Transverse colon (tissue), 4 donors: ENCODE measurements around the gene PLEKHB2. TPM values are rescaled to one million over a fixed set of nuclear protein-coding genes. Genes with fewer than 3 reads are reported as not detected.
"Not testable (repeated sequence)": the region's sequence is repeated elsewhere in the genome, so short reads cannot be mapped to it uniquely, and the experiment has no call there.

Source experiments
- DNase-seq: peaks from one replicate; pipeline ENCODE4 v3.0.0-alpha.2; 2019
- H3K27ac ChIP-seq, 4 donors: fragments of 200-600 bp; sonication (generic); 2 replicates each; pipeline ENCODE4 v1.5.1; 2016 to 2018; ENCODE audit warnings: inconsistent platforms in 4 of 4
- H3K27me3 ChIP-seq: fragments of 200-600 bp; sonication (generic); 2 replicates; pipeline ENCODE4 v1.5.1; 2017; ENCODE audit warnings: inconsistent platforms
- H3K36me3 ChIP-seq, 4 donors: fragments of 200-600 bp; sonication (generic); 2 replicates each; pipeline ENCODE4 v1.5.1; 2017 to 2019; ENCODE audit warnings: inconsistent platforms in 4 of 4
- H3K4me1 ChIP-seq, 4 donors: fragments of 200-600 bp; sonication (generic); 2 replicates each; pipeline ENCODE4 v1.5.1; 2017 to 2020; ENCODE audit warnings: inconsistent platforms in 4 of 4
- H3K4me3 ChIP-seq, 4 donors: fragments of 200-600 bp; sonication (generic); 1 replicate in 1 of 4; 2 replicates in 3 of 4; pipeline versions ENCODE4 v1.5.1 to v1.6.1; 2017 to 2019; ENCODE audit warnings: inconsistent platforms in 4 of 4
- H3K9me3 ChIP-seq, 2 donors: fragments of 200-600 bp; sonication (generic); 2 replicates each; pipeline ENCODE4 v1.5.1; 2017 to 2019; ENCODE audit warnings: inconsistent platforms in 2 of 2
- EP300 ChIP-seq: sonication (generic); formaldehyde crosslinking; IDR thresholded peaks from one replicate; pipeline ENCODE4 v1.6.1; 2017; ENCODE audit warnings: antibody characterized with exemption, low read depth
- POLR2A ChIP-seq: fragments of 450-650 bp; IDR thresholded peaks from one replicate; pipeline ENCODE4 v1.6.1; 2016; ENCODE audit warnings: antibody characterized with exemption, mild to moderate bottlenecking, moderate library complexity
- POLR2AphosphoS5 ChIP-seq, 3 donors: sonication (generic); formaldehyde crosslinking; IDR thresholded peaks; one replicate each; pipeline ENCODE4 v1.6.1; 2016; ENCODE audit warnings: antibody characterized with exemption in 3 of 3
- WGBS, 2 donors: methylation state at CpG; one replicate each; pipeline ENCODE4 v1.1.5; 2018; ENCODE audit warnings: low coverage in 1 of 2; 5-methylcytosine and 5-hydroxymethylcytosine counted together
- in situ Hi-C, 4 donors: fragments of 200-750 bp; cut with MboI; loops; one replicate each; pipeline versions ENCODE4 v1.15.0 to v1.15.1; 2017; ENCODE audit warnings: low sequenced_read_pairs in 3 of 4, low pct_ligation_motif_present in 1 of 4, low pct_unique_long_range_greater_than_20kb in 1 of 4
- intact Hi-C: fragments of 100-400 bp; cut with DNase I; formaldehyde crosslinking; loops from one replicate; pipeline ENCODE4 v1.15.1; 2023; ENCODE audit warnings: low total_unique reads
- total RNA-seq, 4 donors: library from RNA; depleted of rRNA; stranded (reverse); fragments of >200 nt; gene quantifications; one replicate each; pipeline ENCODE4 v1.1.0, GENCODE V29; 2016
- TF ChIP-seq, protein P1 (sequence below), 5 experiments: fragments of 200-600 bp in 3 of 5; fragments of 450-650 bp in 2 of 5; sonication (generic) in 3 of 5; IDR thresholded peaks; 1 replicate in 2 of 5; 2 replicates in 3 of 5; pipeline ENCODE4 v1.5.1; 2016 to 2017; ENCODE audit warnings: antibody characterized with exemption in 5 of 5, inconsistent platforms in 3 of 5, mild to moderate bottlenecking in 2 of 5, moderate library complexity in 1 of 5

Gene PLEKHB2
- total RNA-seq, 4 donors from 2014 or later: 35.4 to 222 (median 131) TPM

GRCh38 chr2:131113566-131114227 is 8.6 kb downstream of the PLEKHB2 start:
- no peak overlapping the region for H3K27ac ChIP-seq
- WGBS, 2 donors: 94% methylated on average over 4 to 7 of the region's 7 CpGs

GRCh38 chr2:131114950-131115349 is 9.8 kb downstream of the PLEKHB2 start:
- H3K9me3 ChIP-seq, DNase-seq, H3K4me3 ChIP-seq, H3K36me3 ChIP-seq, intact Hi-C loops, in situ Hi-C loops, H3K27me3 ChIP-seq, H3K27ac ChIP-seq: not testable (repeated sequence)
- peaks cover 0 to 26% (median 6%) of the 10 kb centered on the region in 4 donors for H3K4me1 ChIP-seq
- 93 to 95% methylated on average over 2 to 3 of the region's 3 CpGs for WGBS, 2 donors

More at GRCh38 chr2:131113566-131114227, 8.6 kb downstream of the PLEKHB2 start:
- peaks cover 0 to 6% (median 0%) of the 10 kb centered on the region in 4 donors for H3K36me3 ChIP-seq
- peaks cover 0 to 26% (median 6%) of the 10 kb centered on the region in 4 donors for H3K4me1 ChIP-seq
- H3K4me3 ChIP-seq: no peak overlapping the region
- in situ Hi-C loops (no loop called here), intact Hi-C loops (no loop called here)
- no peaks in the 10 kb centered on the region for H3K9me3 ChIP-seq
- DNase-seq: no peak
- TF ChIP-seq, protein P1, sequence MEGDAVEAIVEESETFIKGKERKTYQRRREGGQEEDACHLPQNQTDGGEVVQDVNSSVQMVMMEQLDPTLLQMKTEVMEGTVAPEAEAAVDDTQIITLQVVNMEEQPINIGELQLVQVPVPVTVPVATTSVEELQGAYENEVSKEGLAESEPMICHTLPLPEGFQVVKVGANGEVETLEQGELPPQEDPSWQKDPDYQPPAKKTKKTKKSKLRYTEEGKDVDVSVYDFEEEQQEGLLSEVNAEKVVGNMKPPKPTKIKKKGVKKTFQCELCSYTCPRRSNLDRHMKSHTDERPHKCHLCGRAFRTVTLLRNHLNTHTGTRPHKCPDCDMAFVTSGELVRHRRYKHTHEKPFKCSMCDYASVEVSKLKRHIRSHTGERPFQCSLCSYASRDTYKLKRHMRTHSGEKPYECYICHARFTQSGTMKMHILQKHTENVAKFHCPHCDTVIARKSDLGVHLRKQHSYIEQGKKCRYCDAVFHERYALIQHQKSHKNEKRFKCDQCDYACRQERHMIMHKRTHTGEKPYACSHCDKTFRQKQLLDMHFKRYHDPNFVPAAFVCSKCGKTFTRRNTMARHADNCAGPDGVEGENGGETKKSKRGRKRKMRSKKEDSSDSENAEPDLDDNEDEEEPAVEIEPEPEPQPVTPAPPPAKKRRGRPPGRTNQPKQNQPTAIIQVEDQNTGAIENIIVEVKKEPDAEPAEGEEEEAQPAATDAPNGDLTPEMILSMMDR (IDR thresholded peaks at IDR 0.05): no peak
- no peak for TF ChIP-seq POLR2AphosphoS5 (IDR thresholded peaks at IDR 0.05)
- no peak for TF ChIP-seq POLR2A
- TF ChIP-seq EP300: no peak
- H3K27me3 ChIP-seq: no peaks in the 10 kb centered on the region

DNA sequence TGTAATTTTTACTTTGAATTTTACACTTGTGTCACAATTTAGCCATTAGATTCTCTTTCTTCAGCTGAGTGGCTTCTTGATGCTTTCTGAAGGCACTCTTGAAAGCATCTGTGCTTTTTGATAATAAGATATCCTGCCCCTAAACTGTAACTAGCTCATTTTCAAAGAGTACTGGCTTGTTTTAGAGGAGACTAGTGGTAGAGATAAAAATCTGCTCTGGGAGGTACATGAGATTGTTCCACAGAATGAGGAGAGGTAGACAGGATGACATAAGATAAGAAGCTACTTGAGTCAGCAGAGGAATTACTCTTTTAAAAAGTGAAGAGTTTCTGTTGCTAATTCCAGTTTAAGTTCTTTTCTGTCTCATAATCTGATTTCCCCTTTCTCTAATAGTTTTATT is 10.6 kb downstream of the PLEKHB2 start:
- H3K9me3 ChIP-seq: no peaks in the 10 kb centered on the region
- peaks cover 0 to 6% (median 0%) of the 10 kb centered on the region in 4 donors for H3K36me3 ChIP-seq
- peaks cover 0 to 30% (median 6%) of the 10 kb centered on the region in 4 donors for H3K4me1 ChIP-seq
- TF ChIP-seq POLR2A (no peak), POLR2AphosphoS5 (IDR thresholded peaks at IDR 0.05) (no peak), EP300 (no peak)
- TF ChIP-seq, protein P1 (IDR thresholded peaks at IDR 0.05): no peak
- H3K4me3 ChIP-seq: no peak overlapping the region
- in situ Hi-C loops (no loop called here), intact Hi-C loops (no loop called here)
- no peak for DNase-seq
- H3K27me3 ChIP-seq: no peaks in the 10 kb centered on the region
- H3K27ac ChIP-seq: no peak overlapping the region

DNA sequence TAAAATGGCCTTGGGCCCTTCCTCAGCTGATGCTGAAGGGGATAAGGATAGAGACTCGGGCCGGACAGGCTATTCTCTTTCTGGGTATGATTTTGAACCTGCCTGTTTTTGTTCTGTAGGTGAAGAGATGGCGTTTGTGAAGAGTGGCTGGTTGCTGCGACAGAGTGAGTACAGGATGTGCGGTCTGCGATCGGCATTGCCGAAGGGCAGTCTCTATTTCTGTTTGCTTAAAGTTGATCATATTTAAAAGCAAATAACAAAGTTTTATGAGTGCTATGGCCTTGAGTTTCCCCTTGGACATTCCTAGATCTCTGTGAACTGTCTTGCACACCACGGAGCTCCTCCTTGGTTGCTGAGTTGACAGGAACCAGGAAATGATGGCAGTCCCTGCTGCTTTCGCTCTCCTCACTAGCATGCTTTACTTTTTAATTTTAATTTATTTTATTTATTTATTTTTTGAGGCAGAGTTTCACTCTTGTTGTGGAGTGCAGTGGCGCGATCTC is 15.7 kb downstream of the PLEKHB2 start:
- no peak overlapping the region for H3K4me3 ChIP-seq
- H3K27me3 ChIP-seq: no peaks in the 10 kb centered on the region
- WGBS, 2 donors: 82% methylated on average over 9 to 12 of the region's 12 CpGs
- H3K9me3 ChIP-seq: no peaks in the 10 kb centered on the region
- in situ Hi-C loops (no loop called here), intact Hi-C loops (no loop called here)
- peaks cover 0 to 11% (median under 1%) of the 10 kb centered on the region in 4 donors for H3K36me3 ChIP-seq
- TF ChIP-seq POLR2A: no peak
- no peak for TF ChIP-seq EP300
- TF ChIP-seq, protein P1 (IDR thresholded peaks at IDR 0.05): no peak
- TF ChIP-seq POLR2AphosphoS5 (IDR thresholded peaks at IDR 0.05): no peak
- peaks cover 0 to 10% (median 0%) of the 10 kb centered on the region in 4 donors for H3K4me1 ChIP-seq
- H3K27ac ChIP-seq: peak overlapping the region in 1 of 4 donors; percentile 4
- DNase-seq: no peak
